Prostate gland (tissue), 2 donors: Measurements from ENCODE around the gene FOLR1.

Experiments used
- POLR2A ChIP-seq: fragments of 450-650 bp; IDR thresholded peaks from one replicate; pipeline ENCODE4 v1.6.1; 2016; ENCODE audit warnings: antibody characterized with exemption, mild to moderate bottlenecking
- POLR2AphosphoS5 ChIP-seq: sonication (generic); formaldehyde crosslinking; IDR thresholded peaks from one replicate; pipeline ENCODE4 v1.6.1; 2017; ENCODE audit warnings: antibody characterized with exemption
- TF ChIP-seq, protein P1 (sequence below), 4 experiments: fragments of 200-600 bp in 2 of 4; fragments of 450-650 bp in 2 of 4; sonication (generic) in 2 of 4; IDR thresholded peaks; 1 replicate in 3 of 4; 2 replicates in 1 of 4; pipeline ENCODE4 v1.5.1; 2016 to 2019; ENCODE audit warnings: antibody characterized with exemption in 4 of 4, mild to moderate bottlenecking in 2 of 4, moderate library complexity in 2 of 4

DNA sequence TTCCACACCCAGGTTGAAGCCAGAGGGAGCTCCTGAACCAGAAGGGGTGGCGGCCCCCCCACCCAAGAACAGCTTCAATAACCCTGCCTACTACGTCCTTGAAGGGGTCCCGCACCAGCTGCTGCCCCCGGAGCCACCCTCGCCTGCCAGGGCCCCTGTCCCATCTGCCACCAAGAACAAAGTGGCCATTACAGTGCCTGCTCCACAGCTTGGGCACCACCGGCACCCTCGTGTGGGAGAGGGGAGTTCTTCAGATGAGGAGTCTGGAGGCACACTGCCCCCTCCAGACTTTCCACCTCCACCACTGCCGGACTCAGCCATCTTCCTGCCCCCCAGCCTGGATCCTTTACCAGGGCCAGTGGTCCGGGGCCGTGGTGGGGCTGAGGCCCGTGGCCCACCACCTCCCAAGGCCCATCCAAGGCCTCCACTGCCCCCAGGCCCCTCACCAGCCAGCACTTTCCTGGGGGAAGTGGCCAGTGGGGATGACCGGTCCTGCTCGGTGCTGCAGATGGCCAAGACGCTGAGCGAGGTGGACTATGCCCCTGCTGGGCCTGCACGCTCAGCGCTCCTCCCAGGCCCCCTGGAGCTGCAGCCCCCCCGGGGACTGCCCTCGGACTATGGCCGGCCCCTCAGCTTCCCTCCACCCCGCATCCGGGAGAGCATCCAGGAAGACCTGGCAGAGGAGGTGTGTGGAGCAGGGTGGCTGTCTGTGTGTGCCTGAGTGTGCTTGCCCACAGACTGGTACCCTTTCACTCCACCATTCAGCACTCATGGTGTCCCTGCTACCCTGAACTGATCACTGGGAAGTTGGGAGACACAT, 45.4 kb downstream of the FOLR1 start:
- TF ChIP-seq, protein P1, sequence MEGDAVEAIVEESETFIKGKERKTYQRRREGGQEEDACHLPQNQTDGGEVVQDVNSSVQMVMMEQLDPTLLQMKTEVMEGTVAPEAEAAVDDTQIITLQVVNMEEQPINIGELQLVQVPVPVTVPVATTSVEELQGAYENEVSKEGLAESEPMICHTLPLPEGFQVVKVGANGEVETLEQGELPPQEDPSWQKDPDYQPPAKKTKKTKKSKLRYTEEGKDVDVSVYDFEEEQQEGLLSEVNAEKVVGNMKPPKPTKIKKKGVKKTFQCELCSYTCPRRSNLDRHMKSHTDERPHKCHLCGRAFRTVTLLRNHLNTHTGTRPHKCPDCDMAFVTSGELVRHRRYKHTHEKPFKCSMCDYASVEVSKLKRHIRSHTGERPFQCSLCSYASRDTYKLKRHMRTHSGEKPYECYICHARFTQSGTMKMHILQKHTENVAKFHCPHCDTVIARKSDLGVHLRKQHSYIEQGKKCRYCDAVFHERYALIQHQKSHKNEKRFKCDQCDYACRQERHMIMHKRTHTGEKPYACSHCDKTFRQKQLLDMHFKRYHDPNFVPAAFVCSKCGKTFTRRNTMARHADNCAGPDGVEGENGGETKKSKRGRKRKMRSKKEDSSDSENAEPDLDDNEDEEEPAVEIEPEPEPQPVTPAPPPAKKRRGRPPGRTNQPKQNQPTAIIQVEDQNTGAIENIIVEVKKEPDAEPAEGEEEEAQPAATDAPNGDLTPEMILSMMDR (IDR thresholded peaks at IDR 0.05): no peak
- TF ChIP-seq POLR2A: no peak
- no peak for TF ChIP-seq POLR2AphosphoS5
